ENCODE measurements around the gene TIAM1. TPM values are rescaled to one million over a fixed set of nuclear protein-coding genes. Genes with fewer than 3 reads are reported as not detected.

The TIAM1 gene
- total RNA-seq, 4 donors from 2014 or later = 51.0 to 105 (median 85.6) TPM

GRCh38 chr21:31137960-31138359, 206.1 kb downstream of the TIAM1 start:
- intact Hi-C loops (cut with DNase I) = no loop called here
- peaks cover 0 to 8% (median 0%) of the 10 kb centered on the region in 3 donors for H3K4me1 ChIP-seq
- WGBS, 2 donors = 22 to 80% methylated on average over 1 of the region's 1 CpG
- no peaks in the 10 kb centered on the region for H3K9me3 ChIP-seq
- no peak overlapping the region for H3K27ac ChIP-seq
- H3K36me3 ChIP-seq = peaks cover 0 to 95% (median 0%) of the 10 kb centered on the region in 3 donors
- H3K4me3 ChIP-seq = no peak overlapping the region
- no peak for DNase-seq
- no peaks in the 10 kb centered on the region for H3K27me3 ChIP-seq
- TF ChIP-seq POLR2A (IDR thresholded peaks at IDR 0.05) (no peak), CTCF (IDR thresholded peaks at IDR 0.05) (no peak)

GRCh38 chr21:31136891-31137290, 207.2 kb downstream of the TIAM1 start:
- peaks cover 0 to 98% (median 0%) of the 10 kb centered on the region in 3 donors for H3K36me3 ChIP-seq
- no peaks in the 10 kb centered on the region for H3K27me3 ChIP-seq
- H3K9me3 ChIP-seq = no peaks in the 10 kb centered on the region
- no peak overlapping the region for H3K27ac ChIP-seq
- 62 to 63% methylated on average over 10 of the region's 12 CpGs for WGBS, 2 donors
- no peak overlapping the region for H3K4me3 ChIP-seq
- intact Hi-C loops (cut with DNase I) = no loop called here
- no peak for TF ChIP-seq CTCF (IDR thresholded peaks at IDR 0.05)
- TF ChIP-seq POLR2A (IDR thresholded peaks at IDR 0.05) = no peak
- no peak for DNase-seq
- H3K4me1 ChIP-seq = peaks cover 0 to 14% (median 3%) of the 10 kb centered on the region in 3 donors

GRCh38 chr21:31135531-31136184, 208.4 kb downstream of the TIAM1 start:
- Histone ChIP-seq H3K4me1 (peaks cover 0 to 14% (median 3%) of the 10 kb centered on the region in 3 donors), H3K9me3 (no peaks in the 10 kb centered on the region), H3K27me3 (no peaks in the 10 kb centered on the region), H3K36me3 (peaks cover 0 to 98% (median 0%) of the 10 kb centered on the region in 3 donors), H3K27ac (peak overlapping the region in 1 of 4 donors; percentile 34), H3K4me3 (no peak overlapping the region)
- intact Hi-C loops (cut with DNase I) = no loop called here
- TF ChIP-seq CTCF (IDR thresholded peaks at IDR 0.05) (no peak), POLR2A (IDR thresholded peaks at IDR 0.05) (no peak)
- DNase-seq = no peak
- WGBS, 2 donors = 63 to 77% methylated on average over 12 of the region's 12 CpGs

GRCh38 chr21:31133243-31133830, 210.7 kb downstream of the TIAM1 start:
- 82 to 90% methylated on average over 5 to 7 of the region's 7 CpGs for WGBS, 2 donors
- DNase-seq = no peak
- TF ChIP-seq POLR2A (IDR thresholded peaks at IDR 0.05) (no peak), CTCF (IDR thresholded peaks at IDR 0.05) (no peak)
- H3K27ac ChIP-seq = no peak overlapping the region
- H3K36me3 ChIP-seq = peaks cover 0 to 100% (median 0%) of the 10 kb centered on the region in 3 donors
- no peaks in the 10 kb centered on the region for H3K9me3 ChIP-seq
- no peaks in the 10 kb centered on the region for H3K27me3 ChIP-seq
- no peak overlapping the region for H3K4me3 ChIP-seq
- intact Hi-C loops (cut with DNase I) = no loop called here
- H3K4me1 ChIP-seq = peaks cover 0 to 14% (median 3%) of the 10 kb centered on the region in 3 donors

GRCh38 chr21:31132574-31133242, 211.4 kb downstream of the TIAM1 start:
- H3K27me3 ChIP-seq = no peaks in the 10 kb centered on the region
- peaks cover 0 to 100% (median 0%) of the 10 kb centered on the region in 3 donors for H3K36me3 ChIP-seq
- H3K4me3 ChIP-seq = no peak overlapping the region
- no peaks in the 10 kb centered on the region for H3K9me3 ChIP-seq
- peaks cover 0 to 14% (median 3%) of the 10 kb centered on the region in 3 donors for H3K4me1 ChIP-seq
- H3K27ac ChIP-seq = no peak overlapping the region
- 46 to 62% methylated on average over 11 of the region's 11 CpGs for WGBS, 2 donors
- TF ChIP-seq POLR2A (IDR thresholded peaks at IDR 0.05) = no peak
- no peak for TF ChIP-seq CTCF (IDR thresholded peaks at IDR 0.05)
- no peak for DNase-seq
- intact Hi-C loops (cut with DNase I) = no loop called here
